ENCODE results near the gene TREML1.

TREML1 gene

DNA sequence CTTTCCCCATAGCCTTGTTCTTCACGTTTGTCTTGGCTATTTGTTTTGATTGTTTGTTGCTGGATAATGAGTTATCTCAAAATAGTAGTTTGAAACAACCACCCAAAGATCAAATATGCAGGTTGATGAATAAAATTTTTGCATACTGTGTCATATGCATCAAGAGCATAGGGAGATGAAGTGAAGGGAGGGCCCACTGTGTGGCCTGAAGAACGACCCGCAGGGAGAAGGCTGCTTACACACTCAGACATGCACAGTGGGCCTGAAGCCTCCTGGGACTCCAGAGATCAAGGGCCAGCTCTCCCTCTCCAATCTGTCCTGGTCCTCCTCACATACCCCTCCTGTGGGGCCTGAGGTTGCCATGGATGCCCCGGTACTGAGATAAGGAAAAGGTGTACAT is 25.0 kb upstream of the TREML1 start:
- no peak for DNase-seq (ENCODE audit: low read depth, low spot score)

GRCh38 chr6:41177695-41178094 is 23.5 kb upstream of the TREML1 start:
- no peak for DNase-seq (ENCODE audit: low read depth, low spot score)

DNA sequence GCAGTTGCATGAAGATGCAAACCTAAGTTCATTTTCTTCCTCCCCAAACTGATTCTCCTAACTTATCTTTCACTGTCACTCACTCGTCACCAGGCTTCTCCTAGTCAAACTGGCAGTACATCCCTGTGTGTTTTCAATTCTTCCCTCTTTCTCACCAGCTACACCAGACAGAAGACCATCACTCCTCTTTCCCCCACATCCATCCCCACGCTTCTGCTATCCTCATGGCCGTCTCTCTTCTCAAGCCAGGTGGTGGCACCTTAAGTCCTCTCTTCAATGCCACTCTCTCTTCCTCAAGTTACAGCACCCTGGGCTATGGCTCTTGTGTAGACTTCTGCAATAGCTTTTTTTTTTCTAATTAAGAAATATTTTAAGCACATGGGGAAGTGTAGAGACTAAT is 23.1 kb upstream of the TREML1 start:
- DNase-seq (ENCODE audit: low read depth, low spot score), result no peak

GRCh38 chr6:41176189-41176588 is 22.0 kb upstream of the TREML1 start:
- DNase-seq (ENCODE audit: low read depth, low spot score), result no peak

DNA sequence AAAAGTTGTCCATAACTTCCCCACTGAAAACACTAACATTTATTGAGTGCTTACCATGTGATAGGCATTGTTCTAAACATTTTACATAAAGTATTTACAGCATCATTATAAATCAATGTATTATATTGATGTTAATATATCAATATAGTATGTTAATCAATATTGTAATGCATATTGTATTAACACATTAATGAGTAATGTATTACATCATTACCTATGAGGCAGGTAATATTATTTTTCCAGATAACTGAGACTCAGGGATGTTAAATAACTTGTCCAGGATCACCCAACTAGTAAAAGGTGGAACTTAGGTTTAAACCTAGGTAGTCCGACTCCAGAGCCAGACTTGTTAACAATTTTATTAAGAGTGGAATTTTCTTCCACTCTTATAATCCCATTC is 20.9 kb upstream of the TREML1 start:
- no peak for DNase-seq (ENCODE audit: low read depth, low spot score)

GRCh38 chr6:41174610-41175009 is 20.5 kb upstream of the TREML1 start:
- no peak for DNase-seq (ENCODE audit: low read depth, low spot score)

GRCh38 chr6:41171908-41172307 is 17.8 kb upstream of the TREML1 start:
- DNase-seq (ENCODE audit: low read depth, low spot score), result no peak

GRCh38 chr6:41170547-41171160 is 16.5 kb upstream of the TREML1 start:
- no peak for DNase-seq (ENCODE audit: low read depth, low spot score)

- DNase-seq (ENCODE audit: low read depth, low spot score), result peak; percentile 62
Observed at GRCh38 chr6:41167173-41167963, 13.2 kb upstream of the TREML1 start.

DNA sequence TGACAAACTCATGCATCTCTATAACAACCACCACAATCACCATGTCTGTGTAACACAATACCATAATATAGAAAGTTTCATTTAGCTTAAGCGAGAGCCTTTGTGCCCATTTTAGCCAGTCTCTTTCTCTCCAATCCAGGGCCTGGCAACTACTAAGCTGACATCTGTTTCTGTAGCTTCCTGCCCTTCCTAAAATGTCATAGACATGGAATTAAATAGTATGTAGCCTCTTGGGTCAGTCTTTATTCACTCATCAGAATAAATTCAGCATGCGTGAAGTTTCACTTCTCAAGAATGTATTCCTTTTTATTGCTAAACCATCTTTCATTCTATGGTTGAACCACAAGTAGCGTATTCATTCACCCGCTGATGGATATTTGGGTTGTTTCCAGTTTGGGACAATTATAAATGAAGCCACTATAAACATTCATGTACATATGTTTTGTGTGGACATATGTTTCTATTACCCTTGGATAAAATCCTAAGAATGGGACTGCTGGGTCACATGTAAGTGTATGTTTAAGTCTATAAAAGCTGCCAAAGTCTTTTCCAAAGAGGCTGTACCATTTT is 10.5 kb upstream of the TREML1 start:
- DNase-seq (ENCODE audit: low read depth, low spot score), result no peak

DNA sequence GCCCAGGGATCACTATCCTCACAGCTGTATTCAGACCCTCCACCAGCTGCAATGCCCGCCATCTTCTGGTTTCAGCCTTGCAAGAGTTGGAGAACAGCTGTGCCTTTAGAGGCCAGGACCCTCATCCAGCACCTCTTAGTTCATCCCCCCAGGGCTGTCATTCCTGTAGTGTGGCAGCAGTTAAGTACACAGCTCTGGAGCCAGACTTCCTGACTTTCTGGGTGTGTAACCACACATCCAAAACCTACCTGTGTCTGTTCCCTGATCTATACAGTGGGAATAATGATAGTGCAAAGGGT is 9.2 kb upstream of the TREML1 start:
- no peak for DNase-seq (ENCODE audit: low read depth, low spot score)

GRCh38 chr6:41162687-41163418 is 8.7 kb upstream of the TREML1 start, which contains the start of gene TREM2:
Gene TREM2, minus strand, starts transcription at chr6:41163116. Its CDS starts 34 bp downstream, at chr6:41163082.
- DNase-seq (ENCODE audit: low read depth, low spot score), result no peak

GRCh38 chr6:41161851-41162552 is 7.9 kb upstream of the TREML1 start:
- no peak for DNase-seq (ENCODE audit: low read depth, low spot score)

DNA sequence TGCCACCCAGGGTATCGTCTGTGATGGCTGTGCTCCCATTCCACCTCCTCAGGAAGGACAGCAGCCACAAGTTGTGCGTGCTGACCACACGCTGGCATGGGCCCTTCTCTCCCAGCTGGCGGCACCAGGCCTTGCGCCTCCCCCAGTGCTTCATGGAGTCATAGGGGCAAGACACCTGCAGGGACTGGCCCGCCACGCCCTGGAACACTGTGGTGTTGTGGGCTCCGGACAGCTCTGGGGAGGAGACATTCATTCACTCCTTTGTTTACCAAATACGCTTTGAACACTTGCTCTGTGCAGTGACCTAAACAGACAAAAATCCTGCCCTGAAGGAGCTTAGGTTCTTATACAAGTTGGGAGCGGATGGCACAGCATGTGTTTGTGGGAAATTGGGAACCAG is 7.2 kb upstream of the TREML1 start:
- no peak for DNase-seq (ENCODE audit: low read depth, low spot score)

- DNase-seq (ENCODE audit: low read depth, low spot score), result no peak
Observed at GRCh38 chr6:41160933-41161332, 6.8 kb upstream of the TREML1 start.

DNA sequence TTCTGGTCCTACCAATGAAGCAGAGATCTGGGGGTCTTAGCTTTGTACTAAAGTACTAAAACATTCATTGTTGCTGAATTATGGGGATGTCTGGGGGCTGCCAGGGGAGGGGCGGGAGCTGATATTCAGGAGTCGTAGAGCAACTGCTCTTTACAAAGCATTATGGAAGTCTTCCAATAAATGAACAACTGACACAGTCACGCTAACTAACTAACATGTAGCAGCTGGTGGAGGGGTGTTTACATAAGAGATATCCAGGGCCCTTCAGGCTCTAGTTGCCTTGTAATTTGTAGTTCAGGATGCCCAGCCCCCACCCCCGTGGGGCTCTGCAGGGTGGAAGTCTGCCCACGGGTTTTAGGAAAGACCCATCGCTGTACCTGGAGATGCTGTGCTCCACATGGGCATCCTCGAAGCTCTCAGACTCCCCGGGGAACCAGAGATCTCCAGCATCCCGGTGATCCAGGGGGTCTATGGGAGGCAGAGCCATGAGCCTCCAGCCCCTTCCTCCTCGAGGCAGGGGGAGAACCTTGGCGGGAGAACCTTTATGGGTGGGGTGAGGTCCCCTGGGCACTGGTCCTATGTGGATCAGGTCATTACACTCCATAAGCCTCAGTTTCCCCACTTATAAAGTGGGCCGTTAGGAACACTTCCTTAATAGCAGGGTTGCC is 5.4 kb upstream of the TREML1 start:
- DNase-seq (ENCODE audit: low read depth, low spot score), result no peak

DNA sequence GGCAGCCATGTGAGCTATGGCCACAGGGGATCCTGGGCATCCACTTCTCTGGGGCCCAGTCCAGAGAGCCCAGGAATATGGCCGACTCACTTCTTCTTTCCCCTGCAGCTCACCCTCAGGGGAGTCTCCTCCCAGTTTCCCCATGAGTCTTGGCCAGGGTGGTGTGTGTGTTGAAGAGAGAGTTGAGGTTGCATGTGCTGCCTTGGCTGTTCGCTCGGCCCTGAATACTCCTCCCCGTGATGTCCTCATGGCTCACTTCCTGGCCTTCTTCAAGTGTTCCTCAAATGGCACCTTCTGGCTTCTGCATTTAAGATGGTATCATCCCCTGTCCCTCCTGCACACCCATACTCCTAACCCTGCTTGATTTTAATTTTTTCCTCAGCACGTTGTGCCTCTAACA is 3.2 kb upstream of the TREML1 start:
- no peak for DNase-seq (ENCODE audit: low read depth, low spot score)

- DNase-seq (ENCODE audit: low read depth, low spot score), result no peak
Observed at GRCh38 chr6:41156771-41157170, 2.6 kb upstream of the TREML1 start.

DNA sequence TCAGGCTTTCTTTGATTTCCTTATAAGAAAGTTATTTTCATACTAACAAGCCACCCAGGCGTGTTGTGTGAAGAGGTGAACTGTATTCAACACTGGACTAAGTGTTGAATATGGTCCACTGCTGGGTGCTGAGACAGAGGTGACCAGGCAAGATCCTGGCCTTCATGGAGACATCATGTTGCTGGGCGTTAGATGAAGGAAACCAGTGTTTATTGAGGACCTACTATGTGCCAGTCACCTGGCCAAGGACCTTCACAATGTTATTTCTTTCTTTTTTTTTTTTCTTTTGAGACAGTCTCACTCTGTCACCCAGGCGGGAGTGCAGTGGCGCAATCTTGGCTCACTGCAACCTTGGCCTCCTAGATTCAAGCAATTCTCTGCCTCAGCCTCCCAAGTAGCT is 1.9 kb upstream of the TREML1 start:
- DNase-seq (ENCODE audit: low read depth, low spot score), result no peak

DNA sequence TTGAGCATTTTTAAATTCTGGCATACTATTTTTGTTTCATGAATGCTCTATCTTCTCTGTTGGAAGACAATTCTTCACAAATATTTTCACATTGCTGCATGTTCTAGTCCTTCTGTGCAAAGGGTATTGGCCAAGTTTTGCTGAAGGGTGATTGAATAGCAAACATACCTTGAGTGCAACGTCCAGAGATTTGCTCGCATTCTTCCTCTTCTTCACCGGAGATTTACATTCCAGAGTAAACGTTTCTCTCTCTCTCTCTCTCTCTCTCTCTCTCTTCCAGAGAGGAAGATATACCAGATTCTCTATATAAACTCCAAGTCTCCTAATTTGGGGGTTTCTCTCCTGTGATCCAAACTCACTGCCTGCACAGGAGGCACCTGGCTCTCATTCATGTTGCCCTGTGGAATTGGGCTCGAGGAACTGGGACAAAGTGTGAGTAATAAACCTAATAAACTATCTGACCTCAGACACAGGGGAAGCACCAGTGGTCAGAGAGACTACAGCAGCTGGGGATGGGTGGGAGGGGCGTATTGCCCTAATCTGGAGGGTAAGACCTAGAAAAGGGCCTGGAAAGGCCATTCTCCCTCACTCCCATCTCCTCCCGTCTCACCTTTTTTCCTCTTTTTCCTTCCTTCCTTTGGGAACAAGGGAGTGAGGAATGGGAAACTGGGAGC is 1.1 kb upstream of the TREML1 start:
- peak; percentile 11 for DNase-seq (ENCODE audit: low read depth, low spot score)

GRCh38 chr6:41153451-41153850 is 696 bp downstream of the TREML1 start:
- no peak for DNase-seq (ENCODE audit: low read depth, low spot score)

All from astrocyte of the hippocampus (primary cell).